T47D (cell line): ENCODE data around the gene AGAP2.
"Not testable (repeated sequence)": the region's sequence is repeated elsewhere in the genome, so short reads cannot be mapped to it uniquely, and the experiment has no call there.

Experiments used
- DNase-seq, 2 experiments: peaks; one replicate each; pipeline versions ENCODE4 v3.0.0 to v3.0.0-alpha.2; 2011 to 2012; ENCODE audit warnings: low read depth in 1 of 2, low spot score in 1 of 2
- JUND ChIP-seq: IDR thresholded peaks from 2 replicates; pipeline ENCODE4 v1.6.1; 2012; ENCODE audit warnings: low read depth
- in situ Hi-C: cut with HindIII; loops from 2 replicates; pipeline ENCODE4 v1.10.0; 2016; ENCODE audit warnings: low sequenced_read_pairs, low pct_unique_long_range_greater_than_20kb

The AGAP2 gene

DNA sequence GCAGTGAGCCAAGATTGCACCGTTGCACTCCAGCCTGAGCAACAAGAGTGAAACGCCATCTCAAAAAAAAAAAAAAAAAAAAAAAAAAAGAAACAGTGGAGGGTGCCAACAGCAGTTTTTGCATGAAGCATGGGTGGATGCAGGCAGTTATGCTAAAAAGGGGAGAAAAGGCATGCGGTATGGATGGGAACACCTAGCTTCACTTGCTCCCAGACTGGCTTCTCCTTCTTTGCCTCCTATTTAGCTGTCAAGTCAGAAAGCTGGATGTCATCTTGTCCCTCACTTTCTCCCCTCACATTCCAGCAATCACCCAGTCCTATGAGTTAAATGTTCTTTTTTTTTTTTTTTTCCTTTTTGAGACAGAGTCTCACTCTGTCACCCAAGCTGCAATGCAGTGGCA is 36.5 kb upstream of the AGAP2 start:
- no peak for TF ChIP-seq JUND
- in situ Hi-C loops = no loop called here
- no peak for DNase-seq

DNA sequence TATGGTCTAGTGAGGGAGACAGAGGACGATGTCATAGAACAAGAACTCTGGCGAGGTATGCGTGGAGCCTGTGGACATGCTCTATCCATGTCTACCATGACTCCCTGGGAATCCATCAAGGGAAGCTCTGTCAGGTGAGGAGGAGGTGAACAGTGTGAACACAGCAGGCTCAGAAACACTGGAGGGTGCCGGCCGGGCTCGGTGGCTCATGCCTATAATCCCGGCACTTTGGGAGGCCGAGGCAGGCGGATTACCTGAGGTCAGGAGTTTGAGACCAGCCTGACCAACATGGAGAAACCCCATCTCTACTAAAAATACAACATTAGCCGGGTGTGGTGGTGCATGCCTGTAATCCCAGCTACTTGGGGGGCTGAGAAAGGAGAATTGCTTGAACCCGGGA is 36.1 kb upstream of the AGAP2 start:
- in situ Hi-C loops, DNase-seq: not testable (repeated sequence)

DNA sequence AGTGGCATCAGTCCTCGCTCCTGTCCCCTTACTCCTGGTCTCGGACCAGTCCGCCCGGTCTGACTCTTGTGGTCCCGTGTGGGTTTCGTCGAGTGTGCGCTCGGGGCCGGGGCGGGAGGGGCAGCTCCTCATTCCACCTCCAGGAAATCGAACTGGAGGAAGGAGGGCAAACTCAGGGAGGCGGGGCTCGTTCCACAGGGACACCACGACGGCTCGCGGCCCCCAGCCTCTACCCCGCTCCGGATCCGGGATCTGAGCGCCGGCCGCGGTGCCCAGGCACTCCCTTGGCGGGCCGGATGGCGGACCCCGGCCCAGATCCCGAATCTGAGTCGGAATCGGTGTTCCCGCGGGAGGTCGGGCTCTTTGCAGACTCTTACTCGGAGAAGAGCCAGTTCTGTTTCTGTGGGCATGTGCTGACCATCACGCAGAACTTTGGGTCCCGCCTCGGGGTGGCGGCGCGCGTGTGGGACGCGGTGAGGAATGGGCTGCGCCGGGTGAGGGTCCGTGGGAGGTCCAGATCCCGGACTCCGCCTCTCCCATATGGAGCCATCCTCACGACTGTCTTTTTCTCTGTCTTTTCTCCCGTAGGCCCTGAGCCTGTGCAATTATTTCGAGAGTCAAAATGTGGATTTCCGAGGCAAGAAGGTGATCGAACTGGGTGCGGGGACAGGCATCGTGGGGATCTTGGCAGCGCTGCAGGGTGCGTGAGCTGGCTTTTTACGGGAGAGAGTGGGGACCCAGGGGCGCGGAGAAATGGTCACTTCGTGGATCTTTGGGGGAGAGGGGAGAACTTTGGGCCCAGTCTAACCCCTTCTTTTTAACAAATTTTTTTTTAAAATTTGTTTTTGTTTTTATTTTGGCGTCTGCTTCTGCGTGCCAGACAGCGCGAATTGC is 34.1 kb upstream of the AGAP2 start, which contains the start of gene EEF1AKMT3:
Gene EEF1AKMT3 (plus strand): TSS at position 186 of the 894 bp plus-strand sequence. CDS start 111 bp downstream, at position 297.
- in situ Hi-C loops = no loop called here
- peak; percentile 75 to 81 for DNase-seq
- no peak for TF ChIP-seq JUND

DNA sequence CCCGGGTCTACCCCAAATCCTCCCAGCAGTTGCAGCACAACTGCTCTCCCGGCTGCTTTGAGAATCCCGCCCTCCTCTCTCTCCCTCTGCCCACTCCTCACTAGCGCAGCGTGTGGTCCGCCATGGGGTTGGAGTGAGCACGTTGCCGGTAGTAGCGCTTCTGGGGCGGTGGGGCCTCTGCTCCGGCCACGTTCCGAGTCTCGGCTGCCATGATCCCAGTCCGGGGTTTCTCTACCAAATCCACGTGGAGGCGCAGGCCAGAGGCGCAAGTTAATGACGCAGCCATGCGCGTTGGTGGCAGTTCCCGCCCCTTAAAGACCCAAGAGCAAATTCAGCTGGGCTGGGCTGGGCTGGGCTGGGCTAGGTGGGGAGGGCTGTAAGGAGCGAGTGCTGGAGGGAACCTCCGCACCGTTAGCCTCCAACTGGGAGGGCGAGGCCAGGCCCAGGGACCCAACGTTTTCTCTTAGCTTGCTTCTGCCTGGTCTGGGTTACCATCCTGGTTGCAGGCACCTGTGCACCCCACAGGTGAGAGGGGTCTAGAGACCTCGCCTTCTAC is 33.4 kb upstream of the AGAP2 start, which contains the start of gene METTL1:
Gene METTL1 (minus strand): TSS at position 233 of the 556 bp plus-strand sequence. CDS start 22 bp downstream, at position 211.
- DNase-seq = peak; percentile 94 to 99
- TF ChIP-seq JUND = no peak
- in situ Hi-C loops = no loop called here

DNA sequence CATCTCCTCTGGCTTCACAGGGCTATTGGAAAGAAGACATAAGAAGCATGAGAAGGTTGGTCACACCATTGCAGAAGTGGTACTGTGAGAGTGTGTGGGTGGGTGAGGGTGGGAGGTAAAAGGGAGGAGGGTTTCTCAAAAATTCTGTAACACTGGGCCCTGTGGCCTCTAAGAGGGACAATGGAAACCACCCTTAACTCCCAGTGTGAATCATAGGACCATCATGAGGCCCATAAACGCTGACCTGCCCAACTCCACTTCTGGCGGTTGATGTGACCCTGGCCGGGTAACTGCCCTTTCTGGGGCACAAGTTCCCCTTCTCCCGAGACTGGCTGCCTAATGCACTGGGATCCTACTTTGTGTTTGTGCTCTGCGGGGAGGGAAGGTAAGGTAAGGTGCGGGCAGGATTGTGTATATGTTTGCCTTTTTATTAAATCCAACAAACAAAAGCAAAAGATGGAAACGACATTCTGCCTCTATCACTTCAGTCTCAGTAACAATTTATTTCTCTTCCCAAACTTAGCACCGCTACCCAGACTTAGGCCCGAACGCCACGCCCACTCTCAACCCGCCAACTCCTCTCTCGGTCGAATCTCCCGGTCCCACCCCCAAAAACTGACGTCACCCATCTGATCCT is 32.8 kb upstream of the AGAP2 start:
- TF ChIP-seq JUND = no peak
- DNase-seq = peak; percentile 90 to 96
- in situ Hi-C loops = no loop called here

DNA sequence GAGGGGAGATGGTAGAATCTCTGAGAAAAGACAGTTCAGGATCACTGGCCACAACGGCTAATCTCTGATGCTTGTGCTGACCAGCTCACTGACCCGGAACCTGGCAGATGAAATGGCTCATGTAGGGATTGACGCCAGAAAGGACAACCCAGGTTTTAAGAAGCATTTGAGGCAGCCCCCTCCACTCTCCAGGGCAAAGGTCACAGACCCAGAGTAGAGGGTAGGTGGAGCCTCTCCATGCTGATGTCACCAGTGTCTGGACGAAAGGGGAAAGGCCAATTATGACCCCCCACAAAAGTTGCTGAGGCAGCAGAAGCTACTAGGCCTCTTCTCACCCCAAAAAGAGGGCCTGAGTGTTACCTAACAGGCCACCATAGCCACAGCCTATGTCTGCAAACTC is 32.2 kb upstream of the AGAP2 start:
- in situ Hi-C loops = no loop called here
- no peak for DNase-seq
- TF ChIP-seq JUND = no peak

DNA sequence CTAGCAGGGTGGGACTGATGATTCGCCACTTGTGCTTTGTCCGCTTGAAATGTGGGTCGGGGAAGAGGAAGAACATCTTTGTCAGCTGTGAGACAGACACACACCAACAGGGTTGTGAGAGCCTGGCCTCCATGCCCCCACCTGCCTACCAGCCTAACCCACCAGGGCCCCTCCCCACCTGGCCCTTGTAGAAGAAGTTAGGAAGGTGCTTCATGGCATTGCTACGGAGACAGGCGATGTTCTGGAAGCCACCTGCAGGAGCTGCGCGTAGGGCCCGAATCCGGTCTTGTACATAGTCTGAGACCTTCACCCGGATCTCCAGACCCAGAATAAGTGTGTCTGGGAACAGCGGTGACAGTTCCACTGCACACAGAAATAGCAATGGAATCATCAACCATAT is 31.1 kb upstream of the AGAP2 start:
- no peak for TF ChIP-seq JUND
- in situ Hi-C loops = no loop called here
- no peak for DNase-seq

DNA sequence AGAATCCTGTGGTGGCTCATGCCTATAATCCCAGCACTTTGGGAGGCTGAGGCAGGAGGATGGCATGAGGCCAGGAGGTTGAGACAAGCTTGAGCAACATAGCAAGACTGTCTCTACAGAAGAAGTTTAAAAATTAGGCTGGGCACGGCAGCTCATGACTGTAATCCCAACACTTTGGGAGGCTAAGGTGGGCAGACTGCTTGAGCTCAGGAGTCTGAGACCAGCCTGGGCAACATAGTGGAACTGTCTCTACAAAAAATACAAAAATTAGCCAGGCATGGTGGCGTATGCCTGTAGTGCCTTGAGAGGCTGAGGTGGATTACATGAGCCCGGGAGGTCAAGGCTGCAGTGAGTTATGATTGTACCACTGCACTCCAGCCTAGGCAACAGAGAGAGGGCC is 29.3 kb upstream of the AGAP2 start:
- TF ChIP-seq JUND = no peak
- in situ Hi-C loops = no loop called here
- DNase-seq = no peak

DNA sequence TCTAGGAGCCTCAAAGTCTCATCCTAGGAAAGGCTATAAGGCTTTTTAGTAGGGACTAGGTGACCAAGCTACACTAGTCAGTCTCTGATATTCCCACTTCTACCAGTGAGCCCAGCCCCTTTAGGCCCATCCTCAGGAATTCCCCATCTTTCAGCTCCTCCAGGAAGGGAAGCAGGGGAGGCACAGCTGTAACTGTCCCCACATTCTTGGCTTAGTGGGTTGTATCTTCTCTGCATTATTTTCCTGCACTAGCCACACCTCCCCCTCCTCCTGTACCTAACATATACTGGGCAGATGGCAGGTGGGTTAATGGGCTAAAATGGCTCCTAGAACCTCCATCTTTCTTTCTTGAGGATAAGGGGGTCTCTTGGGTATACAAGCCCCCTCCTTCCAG is 28.8 kb upstream of the AGAP2 start:
- no peak for DNase-seq
- in situ Hi-C loops = no loop called here
- TF ChIP-seq JUND = no peak

DNA sequence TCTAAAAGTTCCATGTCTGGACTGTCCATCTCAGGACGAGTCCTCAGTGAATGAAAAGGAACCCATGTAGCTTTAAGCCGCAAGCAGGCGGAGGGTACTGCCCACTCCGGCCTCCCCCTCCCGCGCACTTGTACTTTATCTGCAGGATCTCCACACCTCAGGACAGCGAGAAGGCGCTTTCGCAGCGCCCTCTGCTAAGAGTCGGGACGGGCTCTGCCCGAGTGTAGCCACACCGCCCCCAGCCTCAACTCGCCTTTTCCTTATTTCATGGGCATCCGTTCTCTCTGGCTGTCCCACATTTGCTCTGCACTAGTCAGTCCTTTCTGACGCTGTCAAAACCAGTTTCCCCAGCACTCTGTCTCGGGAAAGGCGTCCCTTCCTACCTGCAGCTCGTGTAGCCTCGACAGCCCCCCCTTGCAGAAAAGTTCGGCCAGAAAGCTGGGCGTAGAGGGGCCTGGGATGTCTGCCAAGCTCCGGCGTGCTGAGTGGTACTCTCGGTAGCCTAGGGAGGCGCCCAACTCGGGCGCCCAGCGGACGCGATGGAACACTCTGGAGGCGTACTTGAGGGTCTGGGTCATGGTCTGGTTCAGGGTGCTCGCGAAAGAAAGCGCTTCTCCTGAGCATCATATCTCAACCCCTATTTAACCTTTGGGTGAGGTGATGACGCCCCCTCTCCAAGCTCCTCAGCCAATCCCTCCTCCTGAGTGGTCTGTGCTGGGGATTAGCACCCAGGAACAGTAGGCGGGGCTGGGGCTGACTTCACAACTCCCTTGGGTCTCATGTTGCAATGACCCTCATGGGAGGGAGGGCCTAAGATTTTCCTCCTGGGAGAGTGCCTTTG is 28.1 kb upstream of the AGAP2 start, which contains the start of gene CYP27B1:
Gene CYP27B1 (minus strand): TSS at position 615 of the 841 bp plus-strand sequence. CDS start 37 bp downstream, at position 578.
- no peak for TF ChIP-seq JUND
- DNase-seq = peak in 1 of 2 experiments; percentile 72
- in situ Hi-C loops = no loop called here

DNA sequence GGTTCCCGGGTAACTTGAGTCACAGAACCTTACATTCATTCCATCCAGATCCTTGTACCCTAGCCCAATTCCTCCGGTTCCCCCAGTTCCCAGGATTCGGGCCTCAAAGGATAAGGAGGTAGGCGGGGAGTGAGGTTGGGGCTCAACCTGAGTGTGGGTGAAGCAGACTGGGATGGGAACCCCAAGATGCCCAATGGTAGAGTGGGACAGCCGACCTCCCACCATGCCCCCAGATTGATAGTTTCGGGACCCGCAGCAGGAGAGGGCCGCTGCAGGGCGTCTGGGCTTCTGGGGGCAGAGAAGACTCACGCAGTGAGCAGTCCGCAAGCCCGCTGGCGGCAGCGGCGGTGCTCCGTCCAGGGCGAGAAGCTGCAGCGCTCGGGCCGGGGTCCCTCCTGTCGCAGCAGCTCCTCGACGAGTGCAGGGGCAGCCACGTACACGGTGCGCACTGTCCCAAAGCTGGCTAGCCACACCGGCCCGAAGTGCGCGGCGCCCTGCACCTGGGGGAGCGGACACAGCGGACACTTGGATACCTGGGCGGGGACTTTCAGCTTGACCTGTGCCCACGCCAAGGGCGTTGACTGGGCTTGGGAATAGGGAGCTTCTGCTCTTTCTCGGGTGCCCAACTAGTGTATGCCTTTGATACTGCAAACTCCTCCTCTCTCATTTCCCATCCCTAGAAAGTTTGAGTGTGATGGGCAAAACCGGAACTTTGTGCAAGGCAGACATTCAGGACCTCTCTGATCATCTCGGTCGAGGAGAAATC is 27.3 kb upstream of the AGAP2 start:
- in situ Hi-C loops = no loop called here
- no peak for TF ChIP-seq JUND
- DNase-seq = no peak
